Effector memory CD4-positive, alpha-beta T cell (primary cell): ENCODE measurements around the gene TAS2R20.
A peak's percentile ranks its signal among the peaks of the same experiment; 100 is the strongest.

Source experiments
- DNase-seq, 3 donors: peaks; one replicate each; pipeline ENCODE4 v3.0.0-alpha.2; 2020
- H3K27ac ChIP-seq: 2 replicates; pipeline ENCODE4 v1.7.0; 2013; ENCODE audit warnings: mild to moderate bottlenecking, low read length, moderate library complexity; ENCODE audit not compliant: insufficient read depth, poor library complexity, severe bottlenecking
- H3K27me3 ChIP-seq: replicated peaks from 2 replicates; pipeline ENCODE4 v1.7.0; 2013; ENCODE audit warnings: mild to moderate bottlenecking, low read length; ENCODE audit not compliant: insufficient read depth, control insufficient read depth, poor library complexity, severe bottlenecking
- H3K36me3 ChIP-seq: 2 replicates; pipeline ENCODE4 v1.7.0; 2013; ENCODE audit warnings: mild to moderate bottlenecking, low read length, moderate library complexity; ENCODE audit not compliant: control insufficient read depth, insufficient read depth
- H3K4me1 ChIP-seq: 2 replicates; pipeline ENCODE4 v1.7.0; 2013; ENCODE audit warnings: low read length, mild to moderate bottlenecking; ENCODE audit not compliant: control insufficient read depth, insufficient read depth, poor library complexity, severe bottlenecking
- H3K4me3 ChIP-seq: 2 replicates; pipeline ENCODE4 v1.7.0; 2013; ENCODE audit warnings: low read length, low read depth, mild to moderate bottlenecking; ENCODE audit not compliant: insufficient read depth, poor library complexity, severe bottlenecking
- H3K9me3 ChIP-seq: 2 replicates; pipeline ENCODE4 v1.7.0; 2013; ENCODE audit warnings: mild to moderate bottlenecking, low read length, moderate library complexity; ENCODE audit not compliant: control insufficient read depth

Gene TAS2R20

DNA sequence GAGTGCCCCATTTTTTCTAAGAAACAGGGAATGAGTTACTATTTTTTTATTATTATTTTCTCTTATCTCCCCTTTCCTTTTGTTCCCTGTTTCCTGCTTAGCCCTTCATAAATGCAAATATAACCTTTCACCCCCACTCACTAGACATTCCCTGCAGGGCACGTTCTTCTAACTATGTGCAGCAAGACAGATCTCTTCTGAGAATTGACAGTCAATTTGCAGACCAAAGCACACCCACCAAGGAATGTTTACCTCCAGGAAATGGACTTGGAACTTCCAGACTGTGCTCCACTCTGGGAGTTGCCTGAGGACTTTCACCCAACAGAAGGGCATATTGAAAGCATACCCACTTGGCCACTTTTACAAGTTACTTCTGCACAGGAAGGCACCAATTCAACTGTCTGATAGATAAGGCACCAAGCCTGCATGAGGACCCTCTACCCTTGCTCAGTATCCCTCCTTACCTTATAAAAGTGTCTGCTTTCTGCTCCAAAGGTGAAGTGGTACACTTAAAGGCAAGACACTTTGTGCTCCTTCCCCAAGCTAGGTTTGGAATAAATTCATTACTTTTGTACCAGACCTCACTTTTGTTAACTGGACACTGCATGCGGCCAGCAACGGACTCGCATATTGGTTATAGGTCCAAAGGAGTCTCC is 17.8 kb upstream of the TAS2R20 start:
- Histone ChIP-seq H3K9me3 (no peaks in the 10 kb centered on the region), H3K4me3 (no peak overlapping the region), H3K36me3 (no peaks in the 10 kb centered on the region), H3K27ac (no peak overlapping the region), H3K27me3 (no peaks in the 10 kb centered on the region), H3K4me1 (no peaks in the 10 kb centered on the region)
- no peak for DNase-seq

DNA sequence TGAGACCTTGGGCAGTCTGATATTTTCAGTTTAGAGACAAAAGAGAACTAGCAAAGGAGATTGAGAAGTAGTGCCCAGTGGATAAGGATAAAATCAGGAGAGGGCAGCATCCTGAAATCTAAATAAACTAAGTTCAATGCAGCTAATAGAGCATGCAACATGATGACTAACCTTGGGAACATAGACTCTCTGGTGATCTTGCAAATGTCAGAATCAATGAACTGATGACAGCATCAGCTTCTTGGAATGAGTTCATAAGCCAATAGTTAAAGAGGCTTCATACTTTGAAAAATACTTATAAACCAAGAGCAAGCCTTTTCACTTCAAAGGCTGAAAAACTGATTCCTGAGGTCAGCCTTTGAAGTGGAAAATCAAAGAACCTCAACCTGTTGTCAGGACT is 16.1 kb upstream of the TAS2R20 start:
- H3K9me3 ChIP-seq = no peaks in the 10 kb centered on the region
- H3K27ac ChIP-seq = no peak overlapping the region
- no peaks in the 10 kb centered on the region for H3K4me1 ChIP-seq
- DNase-seq = no peak
- no peaks in the 10 kb centered on the region for H3K27me3 ChIP-seq
- no peaks in the 10 kb centered on the region for H3K36me3 ChIP-seq
- no peak overlapping the region for H3K4me3 ChIP-seq

DNA sequence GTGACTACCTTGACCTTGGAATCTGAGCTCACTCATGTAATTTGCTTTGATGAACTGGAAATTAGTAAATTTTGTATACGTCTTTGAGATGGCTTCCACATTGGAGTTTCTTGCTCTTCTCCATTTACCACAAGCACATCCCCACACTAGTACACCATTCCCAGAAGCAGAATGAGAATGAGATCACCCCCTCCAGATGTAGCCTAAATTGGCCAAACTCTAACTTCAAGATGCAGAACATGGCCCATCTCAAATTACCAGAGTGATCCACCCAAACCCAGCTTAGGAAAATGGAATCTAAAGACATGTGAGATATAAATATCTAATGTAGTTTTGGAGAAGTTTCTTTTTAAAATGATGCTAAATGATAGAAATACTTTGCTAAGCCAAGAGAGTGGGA is 9.5 kb upstream of the TAS2R20 start:
- Histone ChIP-seq H3K27ac (no peak overlapping the region), H3K9me3 (no peaks in the 10 kb centered on the region), H3K36me3 (no peaks in the 10 kb centered on the region), H3K27me3 (no peaks in the 10 kb centered on the region), H3K4me1 (no peaks in the 10 kb centered on the region), H3K4me3 (no peak overlapping the region)
- DNase-seq = no peak

DNA sequence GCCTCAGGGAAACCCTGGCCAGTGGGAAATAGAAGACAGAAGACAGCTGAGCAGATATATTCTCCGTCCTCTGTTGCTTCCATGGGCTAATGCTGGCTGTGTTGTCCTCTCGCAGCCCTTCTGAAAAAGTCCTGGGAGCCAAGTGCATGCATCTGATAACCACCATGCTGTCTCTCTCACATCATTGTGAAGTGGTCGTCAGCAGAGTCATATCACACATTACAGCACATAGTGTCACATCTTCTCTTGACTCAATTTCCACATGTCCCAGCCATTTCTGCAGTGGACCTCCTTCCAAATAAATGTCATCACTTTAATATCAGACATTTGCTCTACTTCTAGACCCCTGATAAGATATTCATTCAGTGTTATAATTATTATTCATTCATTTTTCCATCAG is 3.8 kb downstream of the TAS2R20 start:
- H3K9me3 ChIP-seq = no peaks in the 10 kb centered on the region
- no peaks in the 10 kb centered on the region for H3K27me3 ChIP-seq
- no peak for DNase-seq
- no peaks in the 10 kb centered on the region for H3K36me3 ChIP-seq
- no peaks in the 10 kb centered on the region for H3K4me1 ChIP-seq
- no peak overlapping the region for H3K27ac ChIP-seq
- H3K4me3 ChIP-seq = no peak overlapping the region

DNA sequence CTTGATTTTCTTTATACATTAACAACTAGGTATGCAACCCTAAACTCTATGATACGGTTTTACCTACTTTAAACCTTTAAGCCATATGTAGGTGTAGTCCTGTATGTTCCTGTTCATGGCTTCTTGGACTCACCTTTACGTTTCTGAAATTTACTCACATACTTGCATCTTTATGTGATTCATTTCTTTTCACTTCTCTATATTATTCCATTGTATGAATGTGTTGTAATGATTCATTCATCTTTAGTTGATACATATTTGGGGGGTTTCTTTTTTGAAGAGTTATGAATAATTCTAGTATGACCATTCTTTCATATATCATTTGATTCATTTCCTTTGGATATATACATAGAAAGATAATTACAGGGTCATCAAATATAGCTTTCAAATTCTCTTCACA is 9.0 kb downstream of the TAS2R20 start:
- Histone ChIP-seq H3K36me3 (no peaks in the 10 kb centered on the region), H3K9me3 (no peaks in the 10 kb centered on the region), H3K4me3 (no peak overlapping the region), H3K4me1 (no peaks in the 10 kb centered on the region), H3K27ac (no peak overlapping the region), H3K27me3 (no peaks in the 10 kb centered on the region)
- no peak for DNase-seq

DNA sequence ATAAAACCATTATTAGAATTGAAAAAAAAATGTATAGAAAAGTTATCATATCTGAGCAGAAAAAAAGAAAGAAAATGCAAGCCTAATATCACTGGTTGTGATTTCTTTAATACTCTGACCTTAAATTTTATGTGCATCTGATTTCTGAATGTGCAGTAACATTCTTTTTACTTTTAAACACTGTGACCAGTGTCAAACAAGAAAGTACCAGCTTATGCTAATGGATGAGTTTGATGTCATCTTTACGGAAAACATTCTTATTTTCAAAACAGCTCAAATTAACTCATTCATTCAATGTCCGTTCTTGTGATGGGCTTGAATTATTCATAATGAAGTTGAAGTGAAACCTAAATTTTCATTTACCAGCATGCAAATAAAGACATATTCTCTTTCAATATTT is 11.3 kb downstream of the TAS2R20 start, which contains the start of gene TAS2R50:
TAS2R50 (minus strand) TSS at position 101 of the 400 bp plus-strand sequence; CDS start at position 49, 52 bp downstream.
- no peak for DNase-seq
- peaks cover 3% of the 10 kb centered on the region for H3K4me1 ChIP-seq
- H3K9me3 ChIP-seq = no peaks in the 10 kb centered on the region
- H3K4me3 ChIP-seq = no peak within 1 kb of the TSS
- H3K27ac ChIP-seq = no peak within 1 kb of the TSS
- no peaks in the 10 kb centered on the region for H3K36me3 ChIP-seq
- no peaks in the 10 kb centered on the region for H3K27me3 ChIP-seq

DNA sequence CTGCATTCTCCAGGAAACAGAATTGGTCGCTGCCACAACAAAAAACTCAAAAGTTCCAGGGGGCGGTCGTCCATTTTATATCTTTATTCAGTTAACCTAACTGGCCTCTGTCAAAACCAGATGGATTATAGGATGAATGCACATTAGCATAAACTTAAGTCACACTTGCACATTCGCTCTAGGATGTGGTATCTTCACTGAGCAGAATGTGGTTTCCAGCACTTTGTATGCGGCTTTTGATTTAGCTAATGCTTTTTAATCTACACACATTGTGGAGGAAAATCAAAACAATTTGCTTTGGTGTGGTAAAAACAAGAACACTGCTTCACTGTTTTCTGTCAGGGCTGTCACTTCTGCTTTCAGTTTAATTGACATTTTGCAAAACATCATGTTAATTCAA is 15.9 kb downstream of the TAS2R20 start:
- no peak overlapping the region for H3K27ac ChIP-seq
- no peaks in the 10 kb centered on the region for H3K36me3 ChIP-seq
- H3K4me3 ChIP-seq = no peak overlapping the region
- H3K4me1 ChIP-seq = peaks cover 5% of the 10 kb centered on the region
- H3K9me3 ChIP-seq = no peaks in the 10 kb centered on the region
- H3K27me3 ChIP-seq = no peaks in the 10 kb centered on the region
- peak in 2 of 3 donors; percentile 1 to 22 for DNase-seq

DNA sequence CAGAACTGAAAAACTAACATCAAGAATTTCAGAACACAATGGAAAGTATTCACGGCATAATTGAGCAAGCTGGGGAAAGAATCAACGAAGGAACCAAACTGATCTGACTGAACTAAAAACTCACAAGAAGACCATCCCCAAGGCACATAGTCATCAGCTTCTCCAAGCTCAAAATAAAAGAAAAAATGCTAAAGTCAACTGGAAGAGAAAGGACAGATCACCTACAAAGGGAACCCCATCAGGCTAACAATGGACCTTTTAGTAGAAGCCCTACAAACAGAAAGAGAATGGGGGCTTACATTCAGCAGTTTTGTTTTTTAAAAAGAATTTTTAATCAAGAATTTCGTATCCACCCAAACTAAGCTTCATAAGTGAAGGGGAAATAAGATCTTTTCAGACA is 23.1 kb downstream of the TAS2R20 start:
- H3K9me3 ChIP-seq = no peaks in the 10 kb centered on the region
- no peak overlapping the region for H3K4me3 ChIP-seq
- no peaks in the 10 kb centered on the region for H3K27me3 ChIP-seq
- DNase-seq = no peak
- H3K36me3 ChIP-seq = no peaks in the 10 kb centered on the region
- no peak overlapping the region for H3K27ac ChIP-seq
- no peaks in the 10 kb centered on the region for H3K4me1 ChIP-seq

DNA sequence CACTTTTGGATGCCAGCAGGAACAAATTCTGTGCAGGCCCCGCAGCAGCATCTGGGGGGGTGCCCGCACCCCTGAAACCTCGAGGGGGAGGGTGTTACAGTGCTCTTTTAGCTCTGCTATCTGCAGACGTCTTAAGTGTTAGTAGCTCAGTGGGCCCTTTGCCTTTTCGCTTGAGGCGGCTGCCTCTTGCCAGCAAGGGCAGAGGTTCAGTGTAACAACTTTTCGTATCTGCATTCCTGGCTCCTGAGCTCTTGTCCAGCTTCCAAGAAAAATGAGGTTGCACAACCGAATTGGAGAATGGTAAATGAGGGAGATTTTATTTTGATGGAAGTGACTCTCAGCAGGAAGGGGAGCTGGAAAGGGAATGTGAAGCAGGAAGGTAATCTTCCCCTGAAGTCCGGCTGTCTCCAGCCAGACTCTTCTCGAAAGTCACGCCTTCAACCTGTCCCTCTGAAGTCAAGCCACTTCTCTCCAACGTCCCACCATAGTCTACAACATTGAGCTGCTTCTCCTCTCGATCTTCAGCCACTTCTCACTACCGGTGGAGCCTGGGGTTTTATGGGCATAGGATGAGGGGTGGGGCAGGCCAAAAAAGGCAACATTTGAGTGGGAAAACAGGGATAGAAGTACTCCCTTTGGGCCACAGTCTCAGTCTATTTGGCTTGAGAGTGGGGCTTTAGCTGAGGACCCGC is 29.2 kb downstream of the TAS2R20 start:
- Histone ChIP-seq H3K27me3 (no peaks in the 10 kb centered on the region), H3K4me3 (no peak overlapping the region), H3K27ac (no peak overlapping the region), H3K9me3 (no peaks in the 10 kb centered on the region), H3K36me3 (no peaks in the 10 kb centered on the region), H3K4me1 (no peaks in the 10 kb centered on the region)
- DNase-seq = no peak

DNA sequence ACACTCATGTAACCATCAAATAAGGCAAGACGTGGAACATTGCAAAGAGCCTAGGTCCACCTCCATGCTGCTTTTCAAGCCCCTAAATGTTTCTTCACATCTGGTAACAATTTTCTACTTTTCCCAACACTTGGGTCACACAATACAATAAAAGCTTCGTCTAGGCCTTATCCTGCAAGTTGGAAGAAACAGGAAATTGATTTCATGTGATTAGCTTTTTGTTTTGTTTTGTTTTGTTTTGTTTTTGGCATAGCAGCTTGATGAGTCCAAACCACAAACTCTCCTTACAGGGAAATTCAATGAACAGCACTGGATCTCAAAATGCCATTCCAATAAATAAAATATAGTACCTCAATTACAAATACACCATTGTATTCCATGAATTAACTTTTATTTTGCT is 30.7 kb downstream of the TAS2R20 start:
- H3K27ac ChIP-seq = no peak overlapping the region

More for the DNA sequence above, 30.7 kb downstream of the TAS2R20 start:
- DNase-seq = no peak
- H3K27me3 ChIP-seq = no peaks in the 10 kb centered on the region
- H3K4me3 ChIP-seq = no peak overlapping the region
- H3K36me3 ChIP-seq = no peaks in the 10 kb centered on the region
- no peaks in the 10 kb centered on the region for H3K9me3 ChIP-seq
- no peaks in the 10 kb centered on the region for H3K4me1 ChIP-seq
